Transverse colon (tissue), 4 donors: Measurements from ENCODE around the gene LRRFIP2.
A peak's percentile ranks its signal among the peaks of the same experiment; 100 is the strongest.

Experiments used
- CTCF ChIP-seq, 5 experiments: fragments of 200-600 bp in 3 of 5; fragments of 450-650 bp in 2 of 5; sonication (generic) in 3 of 5; IDR thresholded peaks; 1 replicate in 2 of 5; 2 replicates in 3 of 5; pipeline ENCODE4 v1.5.1; 2016 to 2017; ENCODE audit warnings: antibody characterized with exemption in 5 of 5, inconsistent platforms in 3 of 5, mild to moderate bottlenecking in 2 of 5, moderate library complexity in 1 of 5
- EP300 ChIP-seq: sonication (generic); formaldehyde crosslinking; IDR thresholded peaks from one replicate; pipeline ENCODE4 v1.6.1; 2017; ENCODE audit warnings: antibody characterized with exemption, low read depth
- POLR2A ChIP-seq: fragments of 450-650 bp; IDR thresholded peaks from one replicate; pipeline ENCODE4 v1.6.1; 2016; ENCODE audit warnings: antibody characterized with exemption, mild to moderate bottlenecking, moderate library complexity
- POLR2AphosphoS5 ChIP-seq, 3 donors: sonication (generic); formaldehyde crosslinking; IDR thresholded peaks; one replicate each; pipeline ENCODE4 v1.6.1; 2016; ENCODE audit warnings: antibody characterized with exemption in 3 of 3

- TF ChIP-seq CTCF (IDR thresholded peaks at IDR 0.05), result no peak
- TF ChIP-seq POLR2AphosphoS5 (IDR thresholded peaks at IDR 0.05), result peak in 2 of 3 donors; percentile 39
- peak; percentile 25 for TF ChIP-seq POLR2A
- TF ChIP-seq EP300, result no peak
Measured at GRCh38 chr3:37130984-37131859, 43.2 kb downstream of the LRRFIP2 start.
